Thymus (tissue), 11 donors: Measurements from ENCODE around the gene DRAM1. TPM values are rescaled to one million over a fixed set of nuclear protein-coding genes. Genes with fewer than 3 reads are reported as not detected.
A peak's percentile ranks its signal among the peaks of the same experiment; 100 is the strongest.

Experiments used
- DNase-seq, 9 donors: peaks; one replicate each; pipeline ENCODE4 v3.0.0-alpha.2; 2013; ENCODE audit warnings: low spot score in 9 of 9, low read depth in 6 of 9, missing footprints in 1 of 9
- H3K27ac ChIP-seq, 2 donors: one replicate each; pipeline ENCODE4 v1.5.1; 2013; ENCODE audit warnings: control low read depth in 1 of 2, low read depth in 1 of 2, low read length in 1 of 2, mild to moderate bottlenecking in 1 of 2, moderate library complexity in 1 of 2
- H3K27me3 ChIP-seq, 2 donors: one replicate each; pipeline ENCODE4 v1.5.1; 2013; ENCODE audit warnings: low read length in 1 of 2; ENCODE audit not compliant: control insufficient read depth in 2 of 2, insufficient read depth in 1 of 2
- H3K36me3 ChIP-seq, 2 donors: one replicate each; pipeline ENCODE4 v1.5.1; 2013; ENCODE audit warnings: low read length in 1 of 2, mild to moderate bottlenecking in 1 of 2, moderate library complexity in 1 of 2; ENCODE audit not compliant: control insufficient read depth in 2 of 2, insufficient read depth in 2 of 2
- H3K4me1 ChIP-seq, 2 donors: one replicate each; pipeline ENCODE4 v1.5.1; 2013; ENCODE audit warnings: low read length in 2 of 2; ENCODE audit not compliant: control insufficient read depth in 2 of 2, insufficient read depth in 2 of 2
- H3K4me3 ChIP-seq, 2 donors: one replicate each; pipeline ENCODE4 v1.5.1; 2013; ENCODE audit warnings: low read length in 2 of 2, control low read depth in 1 of 2, mild to moderate bottlenecking in 1 of 2
- H3K9me3 ChIP-seq, 2 donors: one replicate each; pipeline ENCODE4 v1.5.1; 2013; ENCODE audit warnings: low read length in 1 of 2, mild to moderate bottlenecking in 1 of 2; ENCODE audit not compliant: control insufficient read depth in 2 of 2, insufficient read depth in 1 of 2
- WGBS: extraction: QIAGEN DNeasy Blood & Tissue Kit; methylation state at CpG from one replicate; pipeline ENCODE4 v1.1.7; 2013; 5-methylcytosine and 5-hydroxymethylcytosine counted together
- polyA plus RNA-seq: library from polyadenylated mRNA; stranded (reverse); fragments of 200-250 nt; gene quantifications from one replicate; pipeline ENCODE4 v1.2.3, GENCODE V29; 2013
- total RNA-seq: library from RNA; stranded (reverse); fragments of 120-200 nt; gene quantifications from one replicate; pipeline ENCODE4 v1.2.4, GENCODE V29; 2013
- donor health status: healthy.

DRAM1 gene
- total and polyA plus RNA-seq, 2 donors = 8.2 to 18.5 TPM

GRCh38 chr12:101928556-101928955 is 51.2 kb downstream of the DRAM1 start:
- Histone ChIP-seq H3K9me3 (no peaks in the 10 kb centered on the region), H3K27me3 (no peaks in the 10 kb centered on the region), H3K27ac (no peak overlapping the region), H3K4me1 (no peaks in the 10 kb centered on the region), H3K4me3 (no peak overlapping the region), H3K36me3 (no peaks in the 10 kb centered on the region)
- DNase-seq = no peak
- WGBS = 96% methylated on average over 5 of the region's 5 CpGs

GRCh38 chr12:101929365-101930041 is 52.1 kb downstream of the DRAM1 start:
- no peaks in the 10 kb centered on the region for H3K36me3 ChIP-seq
- no peaks in the 10 kb centered on the region for H3K9me3 ChIP-seq
- H3K4me1 ChIP-seq = no peaks in the 10 kb centered on the region
- 87% methylated on average over 11 of the region's 11 CpGs for WGBS
- no peak overlapping the region for H3K4me3 ChIP-seq
- DNase-seq = no peak
- no peaks in the 10 kb centered on the region for H3K27me3 ChIP-seq
- H3K27ac ChIP-seq = no peak overlapping the region

GRCh38 chr12:101931498-101932326 is 54.3 kb downstream of the DRAM1 start:
- Histone ChIP-seq H3K4me1 (no peaks in the 10 kb centered on the region), H3K36me3 (no peaks in the 10 kb centered on the region), H3K27me3 (no peaks in the 10 kb centered on the region), H3K9me3 (no peaks in the 10 kb centered on the region), H3K4me3 (no peak overlapping the region), H3K27ac (peak overlapping the region in 1 of 2 donors; percentile 20)
- 80% methylated on average over 5 of the region's 5 CpGs for WGBS
- peak in 1 of 9 donors; percentile 22 for DNase-seq

GRCh38 chr12:101933866-101934514 is 56.6 kb downstream of the DRAM1 start:
- H3K4me1 ChIP-seq = no peaks in the 10 kb centered on the region
- H3K4me3 ChIP-seq = no peak overlapping the region
- no peak overlapping the region for H3K27ac ChIP-seq
- no peaks in the 10 kb centered on the region for H3K9me3 ChIP-seq
- WGBS = 87% methylated on average over 5 of the region's 5 CpGs
- no peaks in the 10 kb centered on the region for H3K36me3 ChIP-seq
- H3K27me3 ChIP-seq = no peaks in the 10 kb centered on the region
- no peak for DNase-seq

- DNase-seq = peak in 2 of 9 donors; percentile 8 to 35
These were observed 58.7 kb downstream of the DRAM1 start for GRCh38 chr12:101935890-101936746.

GRCh38 chr12:101939306-101939705 is 61.9 kb downstream of the DRAM1 start:
- Histone ChIP-seq H3K9me3 (no peaks in the 10 kb centered on the region), H3K36me3 (no peaks in the 10 kb centered on the region), H3K4me3 (no peak overlapping the region), H3K4me1 (no peaks in the 10 kb centered on the region), H3K27ac (no peak overlapping the region), H3K27me3 (no peaks in the 10 kb centered on the region)
- DNase-seq = no peak
- WGBS = 77% methylated on average over 3 of the region's 3 CpGs

More at GRCh38 chr12:101935890-101936746, 58.7 kb downstream of the DRAM1 start:
- WGBS = 72% methylated on average over 9 of the region's 9 CpGs
- H3K27ac ChIP-seq = peak overlapping the region in 1 of 2 donors; percentile 70
- H3K36me3 ChIP-seq = no peaks in the 10 kb centered on the region
- H3K27me3 ChIP-seq = no peaks in the 10 kb centered on the region
- no peak overlapping the region for H3K4me3 ChIP-seq
- H3K4me1 ChIP-seq = no peaks in the 10 kb centered on the region
- H3K9me3 ChIP-seq = no peaks in the 10 kb centered on the region

- Histone ChIP-seq H3K27ac (no peak overlapping the region), H3K4me1 (no peaks in the 10 kb centered on the region), H3K9me3 (no peaks in the 10 kb centered on the region), H3K36me3 (no peaks in the 10 kb centered on the region), H3K27me3 (no peaks in the 10 kb centered on the region), H3K4me3 (no peak overlapping the region)
- WGBS = 12% methylated on average over 3 of the region's 3 CpGs
- peak; percentile 32 to 82 (median 62) for DNase-seq
These were observed 62.5 kb downstream of the DRAM1 start for GRCh38 chr12:101939856-101940265.

- no peak overlapping the region for H3K4me3 ChIP-seq
- no peaks in the 10 kb centered on the region for H3K36me3 ChIP-seq
- no peak overlapping the region for H3K27ac ChIP-seq
- H3K9me3 ChIP-seq = no peaks in the 10 kb centered on the region
- no peaks in the 10 kb centered on the region for H3K4me1 ChIP-seq
- no peak for DNase-seq
- WGBS = 85% methylated on average over 5 of the region's 5 CpGs
- H3K27me3 ChIP-seq = no peaks in the 10 kb centered on the region
These were observed 63.1 kb downstream of the DRAM1 start for GRCh38 chr12:101940400-101940950.
